ENCODE data around the gene NOC2L.

DNA sequence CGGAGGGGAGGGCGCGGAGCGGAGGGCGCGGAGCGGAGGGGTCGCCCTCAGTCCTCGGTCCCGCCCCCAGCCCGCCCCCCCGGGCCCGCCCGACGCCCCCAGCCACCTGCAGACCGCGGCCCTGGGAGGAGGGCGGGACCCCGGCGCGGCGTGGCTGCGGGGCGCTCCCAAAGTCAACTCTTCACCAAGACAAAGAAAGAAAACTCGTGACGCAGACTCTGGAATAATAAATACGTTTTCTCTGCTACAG lies 39.6 kb upstream of the NOC2L start:
- TF ChIP-seq, protein P1, sequence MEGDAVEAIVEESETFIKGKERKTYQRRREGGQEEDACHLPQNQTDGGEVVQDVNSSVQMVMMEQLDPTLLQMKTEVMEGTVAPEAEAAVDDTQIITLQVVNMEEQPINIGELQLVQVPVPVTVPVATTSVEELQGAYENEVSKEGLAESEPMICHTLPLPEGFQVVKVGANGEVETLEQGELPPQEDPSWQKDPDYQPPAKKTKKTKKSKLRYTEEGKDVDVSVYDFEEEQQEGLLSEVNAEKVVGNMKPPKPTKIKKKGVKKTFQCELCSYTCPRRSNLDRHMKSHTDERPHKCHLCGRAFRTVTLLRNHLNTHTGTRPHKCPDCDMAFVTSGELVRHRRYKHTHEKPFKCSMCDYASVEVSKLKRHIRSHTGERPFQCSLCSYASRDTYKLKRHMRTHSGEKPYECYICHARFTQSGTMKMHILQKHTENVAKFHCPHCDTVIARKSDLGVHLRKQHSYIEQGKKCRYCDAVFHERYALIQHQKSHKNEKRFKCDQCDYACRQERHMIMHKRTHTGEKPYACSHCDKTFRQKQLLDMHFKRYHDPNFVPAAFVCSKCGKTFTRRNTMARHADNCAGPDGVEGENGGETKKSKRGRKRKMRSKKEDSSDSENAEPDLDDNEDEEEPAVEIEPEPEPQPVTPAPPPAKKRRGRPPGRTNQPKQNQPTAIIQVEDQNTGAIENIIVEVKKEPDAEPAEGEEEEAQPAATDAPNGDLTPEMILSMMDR (IDR thresholded peaks at IDR 0.05) = no peak
- TF ChIP-seq POLR2A (IDR thresholded peaks at IDR 0.05) = no peak

Data from thyroid gland (tissue), 4 donors.